Natural killer cell (primary cell): Measurements from ENCODE around the gene HLA-E. TPM values are rescaled to one million over a fixed set of nuclear protein-coding genes. Genes with fewer than 3 reads are reported as not detected.
A peak's percentile ranks its signal among the peaks of the same experiment; 100 is the strongest.
"Not testable (repeated sequence)": the region's sequence is repeated elsewhere in the genome, so short reads cannot be mapped to it uniquely, and the experiment has no call there.

Source experiments
- ATAC-seq, 3 donors: fragments of 150-1000 bp in 2 of 3; fragments of 200-7000 bp in 1 of 3; cut with Tn5 transposase; 1 replicate in 1 of 3; 2 replicates in 2 of 3; pipeline ENCODE4 v1.10.0; 2021; ENCODE audit warnings: mild to moderate bottlenecking in 2 of 3, moderate library complexity in 2 of 3
- DNase-seq, 2 donors: peaks; one replicate each; pipeline versions ENCODE4 v3.0.0 to v3.0.0-alpha.2; 2013 to 2021; ENCODE audit warnings: mixed read lengths in 1 of 2
- H3K27ac ChIP-seq: one replicate; pipeline ENCODE4 v1.5.1; 2013; ENCODE audit warnings: mild to moderate bottlenecking, low read length
- H3K27me3 ChIP-seq: one replicate; pipeline ENCODE4 v1.6.1; 2013; ENCODE audit warnings: low read length; ENCODE audit not compliant: control insufficient read depth, insufficient read depth
- H3K36me3 ChIP-seq: one replicate; pipeline ENCODE4 v1.6.1; 2013; ENCODE audit warnings: low read length; ENCODE audit not compliant: control insufficient read depth, insufficient read depth
- H3K4me1 ChIP-seq: one replicate; pipeline ENCODE4 v1.6.1; 2013; ENCODE audit warnings: low read length; ENCODE audit not compliant: control insufficient read depth, insufficient read depth
- H3K4me3 ChIP-seq: one replicate; pipeline ENCODE4 v1.5.1; 2013; ENCODE audit warnings: low read length
- H3K9me3 ChIP-seq: one replicate; pipeline ENCODE4 v1.6.1; 2013; ENCODE audit warnings: low read length; ENCODE audit not compliant: control insufficient read depth, insufficient read depth
- H3K27ac Mint-ChIP-seq, 2 donors: one replicate each; pipeline ENCODE4 v1.8.0; 2022; ENCODE audit warnings: mild to moderate bottlenecking in 2 of 2, mixed read lengths in 2 of 2, moderate library complexity in 1 of 2
- H3K27me3 Mint-ChIP-seq, 2 donors: one replicate each; pipeline ENCODE4 v1.8.0; 2022; ENCODE audit warnings: low read depth in 2 of 2, mixed read lengths in 2 of 2
- H3K36me3 Mint-ChIP-seq: one replicate; pipeline ENCODE4 v1.8.0; 2022; ENCODE audit warnings: mixed read lengths
- H3K4me1 Mint-ChIP-seq, 2 donors: one replicate each; pipeline ENCODE4 v1.8.0; 2022; ENCODE audit warnings: mixed read lengths in 2 of 2
- H3K4me3 Mint-ChIP-seq: one replicate; pipeline ENCODE4 v1.8.0; 2022; ENCODE audit warnings: mild to moderate bottlenecking, moderate library complexity, mixed read lengths
- H3K9me3 Mint-ChIP-seq, 2 donors: one replicate each; pipeline ENCODE4 v1.8.0; 2022; ENCODE audit warnings: mixed read lengths in 2 of 2
- CTCF ChIP-seq: fragments of 200-600 bp; IDR thresholded peaks from one replicate; pipeline ENCODE4 v1.8.0; 2022; ENCODE audit warnings: antibody characterized with exemption
- WGBS: methylation state at CpG from one replicate; pipeline ENCODE4 v1.1.7; 2013; ENCODE audit warnings: missing lambda C conversion rate; ENCODE audit not compliant: insufficient coverage; 5-methylcytosine and 5-hydroxymethylcytosine counted together
- intact Hi-C: fragments of 100-400 bp; cut with micrococcal nuclease; formaldehyde crosslinking; loops from one replicate; pipeline ENCODE4 v1.14.2; 2022
- total RNA-seq, 4 donors: library from RNA; stranded (reverse); fragments of 120-200 nt in 1 of 4; gene quantifications; one replicate each; pipeline versions ENCODE4 v1.2.3 to v1.2.4, GENCODE V29; 2013 to 2022

The HLA-E gene
- total RNA-seq, 3 donors from 2014 or later (not counting 1 experiment from before 2014, with no cell fraction given), result 1,807 to 2,048 (median 1,904) TPM

- H3K36me3 ChIP-seq, result no peaks in the 10 kb centered on the region
- peaks cover 25% of the 10 kb centered on the region for H3K4me1 ChIP-seq
- no peak overlapping the region for H3K4me3 ChIP-seq
- H3K27me3 ChIP-seq, result peaks cover 35% of the 10 kb centered on the region
- peak in 1 of 2 donors; percentile 79 for DNase-seq
- peak in 1 of 3 donors; percentile 27 for ATAC-seq
- Mint-ChIP-seq H3K4me1 (peaks cover 13 to 20% of the 10 kb centered on the region in 2 donors), H3K27ac (no peak overlapping the region), H3K4me3 (no peak overlapping the region), H3K36me3 (no peaks in the 10 kb centered on the region), H3K9me3 (no peaks in the 10 kb centered on the region), H3K27me3 (peaks cover 32 to 37% of the 10 kb centered on the region in 2 donors)
- no peaks in the 10 kb centered on the region for H3K9me3 ChIP-seq
- WGBS, result 34% methylated on average over 7 of the region's 7 CpGs
- peak; percentile 76 for TF ChIP-seq CTCF
- intact Hi-C loops, result loop anchor here (1.0 to 5.0 kb wide), 5 partner anchors 49 to 239 kb away; partner anchors contain the start of genes MRPS18B and PPP1R10
- no peak overlapping the region for H3K27ac ChIP-seq
Observed at GRCh38 chr6:30483677-30484279, 5.5 kb upstream of the HLA-E start.

GRCh38 chr6:30485236-30485635 lies 4.1 kb upstream of the HLA-E start:
- H3K27me3 Mint-ChIP-seq, result peaks cover 22 to 23% of the 10 kb centered on the region in 2 donors
- H3K27ac ChIP-seq, result no peak overlapping the region
- H3K4me1 ChIP-seq, result peaks cover 29% of the 10 kb centered on the region
- peaks cover 21 to 30% of the 10 kb centered on the region in 2 donors for H3K4me1 Mint-ChIP-seq
- peaks cover 22% of the 10 kb centered on the region for H3K27me3 ChIP-seq
- H3K36me3 ChIP-seq, result peaks cover 2% of the 10 kb centered on the region
- no peak overlapping the region for H3K4me3 ChIP-seq
- no peak for TF ChIP-seq CTCF
- ATAC-seq (no peak), DNase-seq (no peak)
- H3K9me3 Mint-ChIP-seq, result no peaks in the 10 kb centered on the region
- 100% methylated on average over 3 of the region's 3 CpGs for WGBS
- H3K9me3 ChIP-seq, result no peaks in the 10 kb centered on the region
- intact Hi-C loops, result no loop called here
- no peak overlapping the region for H3K4me3 Mint-ChIP-seq
- H3K27ac Mint-ChIP-seq, result no peak overlapping the region
- peaks cover 3% of the 10 kb centered on the region for H3K36me3 Mint-ChIP-seq

GRCh38 chr6:30487926-30488325 lies 1.4 kb upstream of the HLA-E start:
- H3K4me1 ChIP-seq, result peaks cover 35% of the 10 kb centered on the region
- TF ChIP-seq CTCF, result no peak
- Mint-ChIP-seq H3K27me3 (peaks cover 3 to 7% of the 10 kb centered on the region in 2 donors), H3K27ac (peak overlapping the region; percentile 25 to 59), H3K36me3 (peaks cover 21% of the 10 kb centered on the region), H3K4me3 (no peak overlapping the region), H3K4me1 (peaks cover 33 to 43% of the 10 kb centered on the region in 2 donors), H3K9me3 (no peaks in the 10 kb centered on the region)
- H3K27me3 ChIP-seq, result peaks cover 2% of the 10 kb centered on the region
- H3K4me3 ChIP-seq, result no peak overlapping the region
- intact Hi-C loops, result loop anchor here (2.0 kb wide), 1 partner anchor 233 kb away; the partner anchor contains the start of gene TUBB
- peaks cover 28% of the 10 kb centered on the region for H3K36me3 ChIP-seq
- 81% methylated on average over 8 of the region's 9 CpGs for WGBS
- DNase-seq, result no peak
- H3K9me3 ChIP-seq, result no peaks in the 10 kb centered on the region
- no peak for ATAC-seq
- no peak overlapping the region for H3K27ac ChIP-seq

GRCh38 chr6:30488697-30489080 lies 620 bp upstream of the HLA-E start:
- Mint-ChIP-seq H3K4me1 (peaks cover 41 to 50% of the 10 kb centered on the region in 2 donors), H3K27ac (peak overlapping the region; percentile 96 to 97), H3K36me3 (peaks cover 22% of the 10 kb centered on the region), H3K4me3 (peak overlapping the region; percentile 97)
- H3K9me3 Mint-ChIP-seq, H3K27me3 ChIP-seq, DNase-seq, ATAC-seq, H3K9me3 ChIP-seq, H3K27me3 Mint-ChIP-seq: not testable (repeated sequence)
- H3K36me3 ChIP-seq, result peaks cover 35% of the 10 kb centered on the region
- WGBS, result 93% methylated on average over 6 of the region's 6 CpGs
- H3K4me3 ChIP-seq, result peak overlapping the region; percentile 100
- peaks cover 42% of the 10 kb centered on the region for H3K4me1 ChIP-seq
- intact Hi-C loops, result loop anchor here (1.0 to 2.0 kb wide), 3 partner anchors 21 to 232 kb away; partner anchors contain the start of gene TUBB
- H3K27ac ChIP-seq, result peak overlapping the region; percentile 95
